NCI-H128 (cell line): ENCODE measurements around the gene FRMD8.
"Not testable (repeated sequence)": the region's sequence is repeated elsewhere in the genome, so short reads cannot be mapped to it uniquely, and the experiment has no call there.

Source experiments
- DNase-seq: peaks from one replicate; lab custom pipeline; 2025; ENCODE audit not compliant: unreplicated experiment; lab: John Stamatoyannopoulos, UW

The FRMD8 gene

GRCh38 chr11:65434667-65435410 lies 48.4 kb downstream of the FRMD8 start:
- DNase-seq = no peak

- DNase-seq = no peak
Observed at GRCh38 chr11:65435411-65435931, 49.0 kb downstream of the FRMD8 start.

- DNase-seq = no peak
Observed at GRCh38 chr11:65435981-65436411, 49.6 kb downstream of the FRMD8 start.

GRCh38 chr11:65436412-65437032 lies 50.1 kb downstream of the FRMD8 start:
- DNase-seq = no peak

- no peak for DNase-seq
Observed at GRCh38 chr11:65437436-65438227, 51.2 kb downstream of the FRMD8 start.

GRCh38 chr11:65438257-65439151 lies 52.1 kb downstream of the FRMD8 start:
- DNase-seq = no peak

- no peak for DNase-seq
Observed at GRCh38 chr11:65439331-65440181, 53.1 kb downstream of the FRMD8 start.

- DNase-seq = no peak
Observed at GRCh38 chr11:65440831-65441499, 54.5 kb downstream of the FRMD8 start.

GRCh38 chr11:65442842-65443331 lies 56.5 kb downstream of the FRMD8 start:
- no peak for DNase-seq

GRCh38 chr11:65444314-65445051 lies 58.0 kb downstream of the FRMD8 start:
- DNase-seq = no peak

GRCh38 chr11:65445101-65445603 lies 58.7 kb downstream of the FRMD8 start:
- no peak for DNase-seq

- DNase-seq = no peak
Observed at GRCh38 chr11:65445604-65446445, 59.4 kb downstream of the FRMD8 start.

- no peak for DNase-seq
Observed at GRCh38 chr11:65446446-65447277, 60.2 kb downstream of the FRMD8 start.

- DNase-seq = no peak
Observed at GRCh38 chr11:65448074-65448417, 61.6 kb downstream of the FRMD8 start.

GRCh38 chr11:65448418-65449105 lies 62.1 kb downstream of the FRMD8 start:
- DNase-seq = no peak

- not testable (repeated sequence) for DNase-seq
Observed at GRCh38 chr11:65451301-65451700, 64.9 kb downstream of the FRMD8 start.
